Measurements from ENCODE around the gene ETF1. TPM values are rescaled to one million over a fixed set of nuclear protein-coding genes. Genes with fewer than 3 reads are reported as not detected.

Gene ETF1
- polyA plus RNA-seq, 1 experiment: 107 TPM

GRCh38 chr5:138549414-138549813 is 6.4 kb upstream of the ETF1 start:
- H3K4me3 ChIP-seq (ENCODE audit: low read depth, low read length): no peak overlapping the region
- no peak overlapping the region for H3K27ac ChIP-seq (ENCODE audit: low read depth, low read length)
- H3K27me3 ChIP-seq (ENCODE audit: control insufficient read depth, insufficient read depth, low read length): no peaks in the 10 kb centered on the region
- H3K9me3 ChIP-seq (ENCODE audit: control insufficient read depth, insufficient read depth, low read length): no peaks in the 10 kb centered on the region
- no peak for DNase-seq (ENCODE audit: low read depth, low spot score)
- ChIA-PET POLR2A (no interaction called here), CTCF (interaction anchor here (1.8 to 3.6 kb wide), 4 partner anchors 7 to 100 kb away, joined by 7 to 36 read pairs (median 11); no protein-coding TSS in a partner anchor)
- TF ChIP-seq CTCF (IDR thresholded peaks at IDR 0.05; ENCODE audit: low read depth, low read length): no peak

GRCh38 chr5:138545919-138546562 is 3.0 kb upstream of the ETF1 start:
- CTCF ChIA-PET: interaction anchor here (3.6 kb wide), 1 partner anchor 96 kb away, joined by 36 read pairs; no protein-coding TSS in a partner anchor
- DNase-seq (ENCODE audit: low read depth, low spot score): no peak

DNA sequence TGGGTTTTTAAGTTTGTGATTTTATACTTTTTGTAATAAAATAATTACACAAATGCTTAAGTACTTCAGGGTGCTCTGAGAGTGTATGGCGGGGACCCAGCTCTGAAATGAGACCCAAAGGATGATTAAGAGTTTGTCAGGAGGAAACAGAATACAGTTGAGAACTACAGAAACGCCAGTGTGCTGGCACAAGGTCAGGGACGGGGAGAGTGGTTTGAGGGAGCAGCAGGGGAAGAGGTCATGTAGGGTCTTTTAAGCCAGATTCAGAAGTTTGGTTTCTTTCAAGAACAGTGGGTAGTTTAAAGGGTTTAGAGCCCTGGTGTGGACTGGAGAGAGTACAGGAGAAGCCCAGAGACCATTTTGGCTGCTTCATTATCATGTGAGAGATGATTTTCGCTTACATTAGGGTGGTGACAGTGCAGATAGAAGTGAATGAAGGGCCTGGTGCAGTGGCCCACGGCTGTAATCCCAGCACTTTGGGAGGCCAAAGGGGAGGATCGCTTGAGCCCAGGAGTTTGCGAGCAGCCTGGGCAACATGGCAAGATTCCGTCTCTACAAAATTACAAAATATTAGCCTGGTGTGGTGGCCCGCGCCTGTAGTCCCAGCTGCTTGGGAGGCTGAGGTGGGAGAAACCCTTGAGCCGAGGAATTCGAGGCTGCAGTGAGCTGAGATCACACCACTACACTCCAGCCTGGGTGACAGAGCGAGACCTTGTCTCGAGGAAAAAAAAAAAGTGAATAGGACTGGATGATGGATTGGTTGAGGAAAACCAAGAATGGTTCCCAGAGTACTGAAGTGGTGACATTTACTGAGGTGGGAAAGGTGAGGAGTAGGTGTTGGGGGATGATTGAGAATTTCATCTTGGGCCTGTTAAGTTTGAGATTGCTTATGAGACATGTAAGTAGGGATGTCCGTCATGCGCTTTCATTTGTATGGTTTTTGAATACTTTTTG is 1.4 kb upstream of the ETF1 start:
- Histone ChIP-seq H3K9me3 (ENCODE audit: control insufficient read depth, insufficient read depth, low read length) (peaks cover 6% of the 10 kb centered on the region; the same call in 1 of the 2 replicates), H3K4me3 (ENCODE audit: low read depth, low read length) (peak overlapping the region; percentile 89), H3K27ac (ENCODE audit: low read depth, low read length) (peak overlapping the region; percentile 100), H3K27me3 (ENCODE audit: control insufficient read depth, insufficient read depth, low read length) (no peaks in the 10 kb centered on the region)
- TF ChIP-seq CTCF (IDR thresholded peaks at IDR 0.05; ENCODE audit: low read depth, low read length): no peak
- ChIA-PET CTCF (interaction anchor here (1.6 kb wide), 1 partner anchor 96 kb away, joined by 5 read pairs; no protein-coding TSS in a partner anchor), POLR2A (interaction anchor here (0.7 to 1.5 kb wide), 7 partner anchors 7 to 718 kb away, joined by 3 to 9 read pairs (median 4); partner anchors contain the start of gene FAM53C)
- no peak for DNase-seq (ENCODE audit: low read depth, low spot score)

More at GRCh38 chr5:138545919-138546562, 3.0 kb upstream of the ETF1 start:
- TF ChIP-seq CTCF (IDR thresholded peaks at IDR 0.05; ENCODE audit: low read depth, low read length): no peak
- Histone ChIP-seq H3K27me3 (ENCODE audit: control insufficient read depth, insufficient read depth, low read length) (no peaks in the 10 kb centered on the region), H3K9me3 (ENCODE audit: control insufficient read depth, insufficient read depth, low read length) (peaks cover 6% of the 10 kb centered on the region; the same call in 1 of the 2 replicates), H3K4me3 (ENCODE audit: low read depth, low read length) (no peak overlapping the region), H3K27ac (ENCODE audit: low read depth, low read length) (peak overlapping the region; percentile 24)
- POLR2A ChIA-PET: no interaction called here

DNA sequence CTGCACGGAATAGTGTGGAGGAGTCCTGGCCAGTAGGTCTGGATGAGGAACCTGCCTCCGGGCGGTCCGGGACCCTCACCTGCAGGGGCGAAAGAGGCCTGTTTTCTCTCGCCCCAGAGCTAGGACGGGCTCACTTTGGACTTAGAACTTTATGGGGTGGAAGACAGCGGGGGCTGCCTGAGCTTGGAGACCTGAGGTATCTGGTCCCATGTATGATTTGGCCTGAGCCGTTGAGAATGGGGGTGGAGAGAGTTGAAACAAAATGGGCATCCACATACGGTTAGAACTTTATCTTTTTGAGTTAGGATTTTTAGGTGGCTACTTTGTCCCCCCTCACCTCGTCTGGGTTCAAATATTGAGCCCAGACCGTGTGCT is 681 bp upstream of the ETF1 start:
- H3K9me3 ChIP-seq (ENCODE audit: control insufficient read depth, insufficient read depth, low read length): peaks cover 6% of the 10 kb centered on the region; the same call in 1 of the 2 replicates
- no peaks in the 10 kb centered on the region for H3K27me3 ChIP-seq (ENCODE audit: control insufficient read depth, insufficient read depth, low read length)
- TF ChIP-seq CTCF (IDR thresholded peaks at IDR 0.05; ENCODE audit: low read depth, low read length): no peak
- peak overlapping the region; percentile 89 for H3K4me3 ChIP-seq (ENCODE audit: low read depth, low read length)
- ChIA-PET POLR2A (interaction anchor here (0.6 to 1.8 kb wide), 18 partner anchors 8 to 750 kb away, joined by 3 to 22 read pairs (median 6); partner anchors contain the start of genes EGR1, FAM53C, HSPA9 and MATR3), CTCF (interaction anchor here (1.1 to 1.6 kb wide), 2 partner anchors 40 to 95 kb away, joined by 3 to 5 read pairs; no protein-coding TSS in a partner anchor)
- no peak for DNase-seq (ENCODE audit: low read depth, low spot score)
- peak overlapping the region; percentile 100 for H3K27ac ChIP-seq (ENCODE audit: low read depth, low read length)

Data from AG04450 (cell line).